VCaP (cell line): ENCODE results near the gene ARFRP1.

Experiments
- H3K27ac ChIP-seq: fragments of 450-650 bp; 2 replicates; pipeline ENCODE4 v1.5.1; 2017
- TF ChIP-seq, protein P1 (sequence below): fragments of 450-650 bp; conservative IDR thresholded peaks from 2 replicates; pipeline ENCODE4 v1.5.1; 2017; ENCODE audit warnings: mild to moderate bottlenecking, moderate library complexity

ARFRP1 gene

GRCh38 chr20:63659370-63659769, 48.4 kb downstream of the ARFRP1 start:
- TF ChIP-seq, protein P1, sequence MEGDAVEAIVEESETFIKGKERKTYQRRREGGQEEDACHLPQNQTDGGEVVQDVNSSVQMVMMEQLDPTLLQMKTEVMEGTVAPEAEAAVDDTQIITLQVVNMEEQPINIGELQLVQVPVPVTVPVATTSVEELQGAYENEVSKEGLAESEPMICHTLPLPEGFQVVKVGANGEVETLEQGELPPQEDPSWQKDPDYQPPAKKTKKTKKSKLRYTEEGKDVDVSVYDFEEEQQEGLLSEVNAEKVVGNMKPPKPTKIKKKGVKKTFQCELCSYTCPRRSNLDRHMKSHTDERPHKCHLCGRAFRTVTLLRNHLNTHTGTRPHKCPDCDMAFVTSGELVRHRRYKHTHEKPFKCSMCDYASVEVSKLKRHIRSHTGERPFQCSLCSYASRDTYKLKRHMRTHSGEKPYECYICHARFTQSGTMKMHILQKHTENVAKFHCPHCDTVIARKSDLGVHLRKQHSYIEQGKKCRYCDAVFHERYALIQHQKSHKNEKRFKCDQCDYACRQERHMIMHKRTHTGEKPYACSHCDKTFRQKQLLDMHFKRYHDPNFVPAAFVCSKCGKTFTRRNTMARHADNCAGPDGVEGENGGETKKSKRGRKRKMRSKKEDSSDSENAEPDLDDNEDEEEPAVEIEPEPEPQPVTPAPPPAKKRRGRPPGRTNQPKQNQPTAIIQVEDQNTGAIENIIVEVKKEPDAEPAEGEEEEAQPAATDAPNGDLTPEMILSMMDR: no peak
- H3K27ac ChIP-seq: peak overlapping the region; percentile 83

DNA sequence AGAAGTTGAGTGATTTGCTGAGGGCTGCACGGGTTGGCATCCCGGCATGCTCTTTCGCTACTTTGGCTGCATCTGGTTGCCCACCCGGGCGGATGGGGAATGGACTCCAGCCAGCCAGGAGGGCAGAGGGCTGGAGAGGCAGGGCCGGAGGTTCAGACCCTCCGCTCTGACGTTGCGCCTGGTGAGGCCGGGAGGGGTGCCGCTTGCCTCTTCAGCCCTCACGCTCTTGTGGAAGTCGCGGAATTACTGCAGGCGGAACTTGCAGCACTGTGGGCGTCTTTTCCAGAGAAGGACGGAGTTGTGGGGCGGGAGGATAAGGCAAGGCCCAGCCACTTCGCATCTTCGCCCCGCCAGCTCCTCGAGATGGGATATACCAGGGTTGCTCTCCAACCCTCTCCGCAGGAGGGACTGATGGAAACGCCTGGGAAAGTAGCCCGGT, 49.0 kb downstream of the ARFRP1 start:
- TF ChIP-seq, protein P1: no peak
- H3K27ac ChIP-seq: peak overlapping the region; percentile 83

GRCh38 chr20:63657937-63658748, 49.6 kb downstream of the ARFRP1 start, which contains the start of gene RTEL1:
RTEL1 (plus strand) TSS chr20:63658312; CDS start chr20:63659403, 1,091 bp downstream.
- peak within 1 kb of the TSS; percentile 83 for H3K27ac ChIP-seq
- TF ChIP-seq, protein P1: no peak

GRCh38 chr20:63657260-63657936, 50.4 kb downstream of the ARFRP1 start:
- H3K27ac ChIP-seq: peak overlapping the region; percentile 83
- TF ChIP-seq, protein P1: no peak

DNA sequence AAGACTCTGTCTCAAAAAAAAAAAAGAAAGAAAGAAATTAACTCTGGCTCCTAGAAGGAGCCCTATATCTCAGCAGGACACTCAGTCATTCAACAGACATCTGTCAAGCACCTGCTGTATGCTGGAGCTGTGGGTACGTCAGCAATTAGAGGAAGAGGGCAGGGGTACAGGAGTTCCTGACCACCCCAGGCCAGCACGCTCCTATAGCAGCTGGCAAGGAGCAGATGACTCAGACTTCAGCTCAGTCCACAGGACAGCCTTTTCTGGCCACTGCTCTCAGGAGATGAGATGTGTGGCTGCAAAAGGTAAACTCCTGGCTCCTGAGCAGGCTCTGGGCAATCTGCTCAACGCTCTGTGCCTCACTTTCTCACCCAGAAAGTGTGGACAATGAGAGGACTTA, 51.3 kb downstream of the ARFRP1 start:
- no peak overlapping the region for H3K27ac ChIP-seq
- TF ChIP-seq, protein P1: no peak

DNA sequence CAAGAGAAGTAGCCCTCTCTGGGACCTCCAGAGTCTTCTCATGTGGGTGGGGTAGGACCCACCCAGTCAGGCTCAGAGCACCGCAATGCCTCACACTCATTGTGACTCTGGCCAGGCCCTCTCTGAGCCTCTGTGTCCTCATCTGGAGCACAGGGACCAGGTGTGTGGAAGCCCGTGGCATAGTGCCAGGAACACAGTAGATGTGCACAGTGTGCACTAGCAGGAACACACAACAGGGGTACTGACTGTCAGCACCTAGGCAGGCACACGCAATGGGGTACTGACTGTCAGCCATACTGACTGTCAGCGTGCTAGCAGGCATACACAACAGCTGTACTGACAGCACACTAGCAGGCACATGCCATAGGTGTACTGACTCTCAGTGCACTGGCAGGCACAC, 52.5 kb downstream of the ARFRP1 start:
- TF ChIP-seq, protein P1: no peak
- peak overlapping the region; percentile 97 for H3K27ac ChIP-seq

- H3K27ac ChIP-seq: peak overlapping the region; percentile 97
These were observed 53.7 kb downstream of the ARFRP1 start for GRCh38 chr20:63653974-63654668.

More at GRCh38 chr20:63653974-63654668, 53.7 kb downstream of the ARFRP1 start:
- TF ChIP-seq, protein P1: no peak
